HG03280 (cell line): ENCODE measurements around the gene DAW1.
"Not testable (repeated sequence)": the region's sequence is repeated elsewhere in the genome, so short reads cannot be mapped to it uniquely, and the experiment has no call there.

Experiments
- ATAC-seq: cut with Tn5 transposase; IDR thresholded peaks from one replicate; pipeline ENCODE4 v1.9.1; 2021; ENCODE audit warnings: mild to moderate bottlenecking, moderate library complexity; ENCODE audit not compliant: unreplicated experiment

Gene DAW1

GRCh38 chr2:227871375-227871791, at the start of gene DAW1:
Gene DAW1, plus strand, starts transcription at chr2:227871631. Its CDS starts 59 bp downstream, at chr2:227871690.
- peak; percentile 77 for ATAC-seq

- no peak for ATAC-seq
Observed at GRCh38 chr2:227822416-227823003, 48.9 kb upstream of the DAW1 start.

- ATAC-seq = no peak
Observed at GRCh38 chr2:227823922-227824321, 47.5 kb upstream of the DAW1 start.

- ATAC-seq = no peak
Observed at GRCh38 chr2:227824711-227825110, 46.7 kb upstream of the DAW1 start.

- ATAC-seq = no peak
Observed at GRCh38 chr2:227826019-227826521, 45.4 kb upstream of the DAW1 start.

GRCh38 chr2:227826563-227826962, 44.9 kb upstream of the DAW1 start:
- ATAC-seq = no peak

- ATAC-seq = no peak
Observed at GRCh38 chr2:227827143-227827542, 44.3 kb upstream of the DAW1 start.

- no peak for ATAC-seq
Observed at GRCh38 chr2:227828477-227828912, 42.9 kb upstream of the DAW1 start.

- ATAC-seq = no peak
Observed at GRCh38 chr2:227829337-227829736, 42.1 kb upstream of the DAW1 start.

- ATAC-seq = no peak
Observed at GRCh38 chr2:227834423-227834822, 37.0 kb upstream of the DAW1 start.

GRCh38 chr2:227834916-227835650, 36.3 kb upstream of the DAW1 start:
- ATAC-seq = no peak

GRCh38 chr2:227839339-227840129, 31.9 kb upstream of the DAW1 start:
- not testable (repeated sequence) for ATAC-seq

GRCh38 chr2:227846831-227847230, 24.6 kb upstream of the DAW1 start:
- no peak for ATAC-seq

GRCh38 chr2:227848146-227848545, 23.3 kb upstream of the DAW1 start:
- ATAC-seq = peak; percentile 10

GRCh38 chr2:227848586-227848985, 22.8 kb upstream of the DAW1 start:
- peak; percentile 67 for ATAC-seq

GRCh38 chr2:227849906-227850305, 21.5 kb upstream of the DAW1 start:
- no peak for ATAC-seq

- no peak for ATAC-seq
Observed at GRCh38 chr2:227853204-227853629, 18.2 kb upstream of the DAW1 start.

GRCh38 chr2:227853765-227854271, 17.6 kb upstream of the DAW1 start:
- no peak for ATAC-seq

GRCh38 chr2:227855440-227855839, 16.0 kb upstream of the DAW1 start:
- ATAC-seq = no peak

GRCh38 chr2:227856697-227857096, 14.7 kb upstream of the DAW1 start:
- no peak for ATAC-seq

GRCh38 chr2:227860221-227860641, 11.2 kb upstream of the DAW1 start:
- ATAC-seq = no peak
